ENCODE measurements around the gene OPCML. TPM values are rescaled to one million over a fixed set of nuclear protein-coding genes. Genes with fewer than 3 reads are reported as not detected.

The OPCML gene
- total and polyA plus RNA-seq, 2 donors from 2014 or later: 0.77 to 1.1 TPM

- no peak overlapping the region for H3K27ac ChIP-seq (ENCODE audit: low read depth in 2 of 2, low read length in 2 of 2)
Observed at GRCh38 chr11:133202816-133203215, 329.5 kb downstream of the OPCML start.

GRCh38 chr11:133198438-133198837 is 333.9 kb downstream of the OPCML start:
- intact Hi-C loops (cut with DNase I): no loop called here
- no peaks in the 10 kb centered on the region for H3K9me3 ChIP-seq (ENCODE audit: control insufficient read depth in 2 of 3, insufficient read depth in 1 of 3, low read length in 3 of 3)
- H3K27me3 ChIP-seq (ENCODE audit: control insufficient read depth, insufficient read depth, low read length): no peaks in the 10 kb centered on the region
- H3K4me1 ChIP-seq (ENCODE audit: control insufficient read depth in 2 of 3, insufficient read depth in 2 of 3, low read depth in 1 of 3, low read length in 3 of 3): no peaks in the 10 kb centered on the region
- no peaks in the 10 kb centered on the region for H3K36me3 ChIP-seq (ENCODE audit: control insufficient read depth in 2 of 3, insufficient read depth in 3 of 3, low read length in 3 of 3)
- H3K4me3 ChIP-seq (ENCODE audit: low read length in 3 of 3): no peak overlapping the region
- no peak overlapping the region for H3K9ac ChIP-seq (ENCODE audit: low read length in 3 of 3)
- no peak for TF ChIP-seq CTCF (IDR thresholded peaks at IDR 0.05; ENCODE audit: borderline replicate concordance, extremely low read depth, insufficient read depth)
- no peak for FAIRE-seq
- no peak overlapping the region for H3K27ac ChIP-seq (ENCODE audit: low read depth in 2 of 2, low read length in 2 of 2)
- DNase-seq: no peak

More at GRCh38 chr11:133202816-133203215, 329.5 kb downstream of the OPCML start:
- DNase-seq: no peak
- Histone ChIP-seq H3K9me3 (ENCODE audit: control insufficient read depth in 2 of 3, insufficient read depth in 1 of 3, low read length in 3 of 3) (no peaks in the 10 kb centered on the region), H3K9ac (ENCODE audit: low read length in 3 of 3) (no peak overlapping the region), H3K27me3 (ENCODE audit: control insufficient read depth, insufficient read depth, low read length) (no peaks in the 10 kb centered on the region), H3K36me3 (ENCODE audit: control insufficient read depth in 2 of 3, insufficient read depth in 3 of 3, low read length in 3 of 3) (no peaks in the 10 kb centered on the region), H3K4me1 (ENCODE audit: control insufficient read depth in 2 of 3, insufficient read depth in 2 of 3, low read depth in 1 of 3, low read length in 3 of 3) (no peaks in the 10 kb centered on the region), H3K4me3 (ENCODE audit: low read length in 3 of 3) (no peak overlapping the region)
- TF ChIP-seq CTCF (IDR thresholded peaks at IDR 0.05; ENCODE audit: borderline replicate concordance, extremely low read depth, insufficient read depth): no peak
- intact Hi-C loops (cut with DNase I): no loop called here
- no peak for FAIRE-seq

DNA sequence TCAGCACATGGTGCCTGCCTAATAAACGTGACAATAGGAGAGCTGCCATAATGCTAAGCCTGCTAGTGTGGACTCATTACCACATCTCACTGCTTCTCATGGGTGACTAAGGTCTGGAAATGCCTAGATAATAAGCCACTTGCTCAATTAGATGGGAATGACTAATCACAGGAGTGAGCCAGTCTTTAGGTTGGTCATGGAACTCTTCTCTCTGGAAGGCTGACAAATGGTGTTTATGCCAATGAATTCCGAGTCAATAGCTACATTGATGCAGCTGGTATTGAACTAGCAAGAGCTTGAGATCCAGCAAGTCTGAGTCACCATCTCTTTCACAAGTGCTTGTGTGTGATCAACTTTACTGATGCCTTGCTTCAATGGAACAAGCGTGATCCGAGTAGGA is 334.9 kb downstream of the OPCML start:
- no peak for FAIRE-seq
- DNase-seq: no peak
- intact Hi-C loops (cut with DNase I): no loop called here
- TF ChIP-seq CTCF (IDR thresholded peaks at IDR 0.05; ENCODE audit: borderline replicate concordance, extremely low read depth, insufficient read depth): no peak
- H3K9me3 ChIP-seq (ENCODE audit: control insufficient read depth in 2 of 3, insufficient read depth in 1 of 3, low read length in 3 of 3): no peaks in the 10 kb centered on the region
- no peak overlapping the region for H3K27ac ChIP-seq (ENCODE audit: low read depth in 2 of 2, low read length in 2 of 2)
- H3K36me3 ChIP-seq (ENCODE audit: control insufficient read depth in 2 of 3, insufficient read depth in 3 of 3, low read length in 3 of 3): no peaks in the 10 kb centered on the region
- no peaks in the 10 kb centered on the region for H3K27me3 ChIP-seq (ENCODE audit: control insufficient read depth, insufficient read depth, low read length)
- no peaks in the 10 kb centered on the region for H3K4me1 ChIP-seq (ENCODE audit: control insufficient read depth in 2 of 3, insufficient read depth in 2 of 3, low read depth in 1 of 3, low read length in 3 of 3)
- no peak overlapping the region for H3K4me3 ChIP-seq (ENCODE audit: low read length in 3 of 3)
- no peak overlapping the region for H3K9ac ChIP-seq (ENCODE audit: low read length in 3 of 3)

- intact Hi-C loops (cut with DNase I): no loop called here
- DNase-seq: no peak
- Histone ChIP-seq H3K4me3 (ENCODE audit: low read length in 3 of 3) (no peak overlapping the region), H3K27ac (ENCODE audit: low read depth in 2 of 2, low read length in 2 of 2) (no peak overlapping the region), H3K9ac (ENCODE audit: low read length in 3 of 3) (no peak overlapping the region), H3K27me3 (ENCODE audit: control insufficient read depth, insufficient read depth, low read length) (no peaks in the 10 kb centered on the region), H3K4me1 (ENCODE audit: control insufficient read depth in 2 of 3, insufficient read depth in 2 of 3, low read depth in 1 of 3, low read length in 3 of 3) (no peaks in the 10 kb centered on the region), H3K9me3 (ENCODE audit: control insufficient read depth in 2 of 3, insufficient read depth in 1 of 3, low read length in 3 of 3) (no peaks in the 10 kb centered on the region), H3K36me3 (ENCODE audit: control insufficient read depth in 2 of 3, insufficient read depth in 3 of 3, low read length in 3 of 3) (no peaks in the 10 kb centered on the region)
- no peak for TF ChIP-seq CTCF (IDR thresholded peaks at IDR 0.05; ENCODE audit: borderline replicate concordance, extremely low read depth, insufficient read depth)
- no peak for FAIRE-seq
Observed at GRCh38 chr11:133191931-133192330, 340.4 kb downstream of the OPCML start.

All from kidney (tissue), 14 donors.